Measurements from ENCODE around the gene SMARCA2.

Gene SMARCA2

GRCh38 chr9:2053883-2054845, 39.0 kb downstream of the SMARCA2 start:
- peaks cover 15% of the 10 kb centered on the region for H3K36me3 ChIP-seq (ENCODE audit: control insufficient read depth, insufficient read depth, low read length)
- H3K4me1 ChIP-seq (ENCODE audit: control insufficient read depth, insufficient read depth, low read length) = peaks cover 11% of the 10 kb centered on the region
- H3K27me3 ChIP-seq (ENCODE audit: control insufficient read depth, insufficient read depth, low read length) = peaks cover 2% of the 10 kb centered on the region
- H3K9ac ChIP-seq (ENCODE audit: low read length) = no peak overlapping the region
- H3K4me3 ChIP-seq (ENCODE audit: low read length) = no peak overlapping the region
- H3K27ac ChIP-seq (ENCODE audit: low read depth, low read length) = peak overlapping the region; percentile 67

GRCh38 chr9:2055203-2055658, 40.1 kb downstream of the SMARCA2 start:
- Histone ChIP-seq H3K36me3 (ENCODE audit: control insufficient read depth, insufficient read depth, low read length) (peaks cover 16% of the 10 kb centered on the region), H3K4me3 (ENCODE audit: low read length) (no peak overlapping the region), H3K27ac (ENCODE audit: low read depth, low read length) (peak overlapping the region; percentile 21)

GRCh38 chr9:2059274-2059929, 44.3 kb downstream of the SMARCA2 start:
- Histone ChIP-seq H3K36me3 (ENCODE audit: control insufficient read depth, insufficient read depth, low read length) (peaks cover 27% of the 10 kb centered on the region), H3K4me1 (ENCODE audit: control insufficient read depth, insufficient read depth, low read length) (peaks cover 2% of the 10 kb centered on the region), H3K4me3 (ENCODE audit: low read length) (no peak overlapping the region), H3K9ac (ENCODE audit: low read length) (no peak overlapping the region), H3K27ac (ENCODE audit: low read depth, low read length) (no peak overlapping the region), H3K27me3 (ENCODE audit: control insufficient read depth, insufficient read depth, low read length) (peaks cover 2% of the 10 kb centered on the region)

More at GRCh38 chr9:2055203-2055658, 40.1 kb downstream of the SMARCA2 start:
- H3K27me3 ChIP-seq (ENCODE audit: control insufficient read depth, insufficient read depth, low read length) = peaks cover 2% of the 10 kb centered on the region
- H3K4me1 ChIP-seq (ENCODE audit: control insufficient read depth, insufficient read depth, low read length) = peaks cover 11% of the 10 kb centered on the region
- no peak overlapping the region for H3K9ac ChIP-seq (ENCODE audit: low read length)

DNA sequence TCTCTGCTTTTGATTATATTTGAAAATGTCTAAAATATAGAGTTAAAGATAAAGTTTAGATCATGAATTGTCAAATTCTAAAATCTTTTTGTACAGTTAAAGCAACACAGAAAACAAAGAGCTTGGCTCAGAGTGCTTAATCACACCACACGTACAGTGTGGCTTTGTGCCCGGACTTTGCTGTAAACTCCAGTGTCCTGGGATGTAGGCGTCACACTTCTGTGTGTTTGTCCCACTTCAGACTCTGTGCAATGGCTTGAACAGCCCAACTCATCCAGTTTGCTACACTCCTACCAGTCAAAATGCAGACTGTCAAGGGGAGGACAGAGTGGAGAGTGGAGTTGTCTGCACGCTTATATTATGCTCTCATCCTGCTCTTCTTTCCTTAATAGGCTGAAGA, 45.3 kb downstream of the SMARCA2 start:
- no peak overlapping the region for H3K27ac ChIP-seq (ENCODE audit: low read depth, low read length)
- peaks cover 27% of the 10 kb centered on the region for H3K36me3 ChIP-seq (ENCODE audit: control insufficient read depth, insufficient read depth, low read length)
- no peak overlapping the region for H3K4me3 ChIP-seq (ENCODE audit: low read length)
- H3K9ac ChIP-seq (ENCODE audit: low read length) = no peak overlapping the region
- H3K4me1 ChIP-seq (ENCODE audit: control insufficient read depth, insufficient read depth, low read length) = no peaks in the 10 kb centered on the region
- peaks cover 2% of the 10 kb centered on the region for H3K27me3 ChIP-seq (ENCODE audit: control insufficient read depth, insufficient read depth, low read length)

GRCh38 chr9:2065704-2066103, 50.6 kb downstream of the SMARCA2 start:
- H3K4me1 ChIP-seq (ENCODE audit: control insufficient read depth, insufficient read depth, low read length) = no peaks in the 10 kb centered on the region
- H3K9ac ChIP-seq (ENCODE audit: low read length) = no peak overlapping the region
- no peak overlapping the region for H3K27ac ChIP-seq (ENCODE audit: low read depth, low read length)
- no peak overlapping the region for H3K4me3 ChIP-seq (ENCODE audit: low read length)
- H3K36me3 ChIP-seq (ENCODE audit: control insufficient read depth, insufficient read depth, low read length) = peaks cover 12% of the 10 kb centered on the region
- H3K27me3 ChIP-seq (ENCODE audit: control insufficient read depth, insufficient read depth, low read length) = no peaks in the 10 kb centered on the region

DNA sequence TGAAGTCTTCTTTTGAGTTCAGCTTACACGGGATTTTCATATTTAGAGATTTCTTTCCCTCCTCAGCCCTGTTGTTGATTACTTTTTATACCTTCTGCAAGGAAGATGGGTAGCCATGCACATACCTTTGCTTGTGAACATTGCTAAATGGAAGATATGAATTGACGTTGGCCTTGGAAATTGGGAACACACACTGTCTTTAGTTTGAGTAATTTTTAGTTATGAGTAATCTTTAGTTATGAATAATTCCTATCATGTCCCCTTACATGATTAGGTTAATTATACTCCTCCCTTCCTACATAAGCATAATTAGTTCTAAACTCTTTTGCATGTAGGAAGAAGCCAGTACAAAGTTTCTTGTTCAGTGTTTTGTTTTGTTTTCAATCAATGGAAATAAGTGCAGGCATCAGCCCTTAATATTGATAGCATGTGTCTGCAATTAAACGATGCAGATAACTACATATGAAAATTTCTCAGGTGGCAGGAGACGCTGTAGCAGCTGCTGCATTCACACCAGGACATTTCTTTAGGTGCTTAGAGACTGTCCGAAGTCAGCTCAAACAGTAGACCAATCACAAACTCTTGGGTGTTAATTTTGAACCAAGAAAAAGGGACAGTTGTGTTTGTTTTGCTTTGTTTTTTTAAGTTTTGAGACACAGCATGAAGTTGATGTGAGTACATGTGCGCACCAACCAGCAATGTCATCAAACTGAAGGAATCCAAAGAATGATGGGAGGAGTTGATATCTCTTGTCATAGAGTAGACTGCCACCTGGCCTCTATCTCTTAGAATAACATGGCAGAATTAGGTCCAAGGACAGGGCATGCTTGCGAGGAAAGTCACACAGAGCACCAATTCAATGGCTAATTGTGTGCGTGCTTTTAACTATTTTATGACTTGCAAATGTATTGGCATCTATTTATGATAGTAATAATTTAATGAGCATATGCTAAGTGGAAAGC, 51.4 kb downstream of the SMARCA2 start:
- H3K36me3 ChIP-seq (ENCODE audit: control insufficient read depth, insufficient read depth, low read length) = peaks cover 10% of the 10 kb centered on the region
- H3K9ac ChIP-seq (ENCODE audit: low read length) = no peak overlapping the region
- H3K27ac ChIP-seq (ENCODE audit: low read depth, low read length) = no peak overlapping the region
- H3K4me1 ChIP-seq (ENCODE audit: control insufficient read depth, insufficient read depth, low read length) = no peaks in the 10 kb centered on the region
- no peak overlapping the region for H3K4me3 ChIP-seq (ENCODE audit: low read length)
- H3K27me3 ChIP-seq (ENCODE audit: control insufficient read depth, insufficient read depth, low read length) = no peaks in the 10 kb centered on the region

DNA sequence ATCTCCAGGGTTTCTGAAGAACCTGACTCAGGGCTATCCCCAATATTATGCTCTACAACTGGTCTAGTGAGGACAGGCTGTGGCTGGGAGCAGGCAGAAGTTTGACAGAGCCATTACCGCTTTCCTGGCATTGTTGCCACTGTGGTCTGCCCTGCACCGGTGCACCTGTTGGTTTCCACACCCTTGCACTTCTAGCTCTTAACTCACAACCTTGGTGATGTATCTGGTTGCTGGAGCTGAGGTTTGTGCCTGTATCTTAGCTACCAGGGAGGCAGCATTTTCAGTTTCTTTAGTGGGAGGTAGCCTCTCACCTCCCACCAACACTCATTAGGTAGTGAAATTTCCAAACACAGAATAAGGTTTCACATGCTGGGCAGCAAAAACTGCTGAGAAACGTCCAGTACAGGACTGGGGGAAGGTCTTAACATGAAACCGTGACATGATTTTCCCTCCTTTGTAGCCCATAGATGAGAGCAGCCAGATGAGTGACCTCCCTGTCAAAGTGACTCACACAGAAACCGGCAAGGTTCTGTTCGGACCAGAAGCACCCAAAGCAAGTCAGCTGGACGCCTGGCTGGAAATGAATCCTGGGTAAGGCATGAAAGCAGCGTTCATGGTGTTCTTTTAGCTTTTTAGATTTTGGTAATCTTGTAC, 57.7 kb downstream of the SMARCA2 start:
- no peaks in the 10 kb centered on the region for H3K27me3 ChIP-seq (ENCODE audit: control insufficient read depth, insufficient read depth, low read length)
- peaks cover 24% of the 10 kb centered on the region for H3K36me3 ChIP-seq (ENCODE audit: control insufficient read depth, insufficient read depth, low read length)
- no peak overlapping the region for H3K4me3 ChIP-seq (ENCODE audit: low read length)
- no peaks in the 10 kb centered on the region for H3K4me1 ChIP-seq (ENCODE audit: control insufficient read depth, insufficient read depth, low read length)
- H3K9ac ChIP-seq (ENCODE audit: low read length) = no peak overlapping the region
- H3K27ac ChIP-seq (ENCODE audit: low read depth, low read length) = no peak overlapping the region

- Histone ChIP-seq H3K4me1 (ENCODE audit: control insufficient read depth, insufficient read depth, low read length) (no peaks in the 10 kb centered on the region), H3K9ac (ENCODE audit: low read length) (no peak overlapping the region), H3K27me3 (ENCODE audit: control insufficient read depth, insufficient read depth, low read length) (no peaks in the 10 kb centered on the region), H3K36me3 (ENCODE audit: control insufficient read depth, insufficient read depth, low read length) (peaks cover 9% of the 10 kb centered on the region), H3K27ac (ENCODE audit: low read depth, low read length) (no peak overlapping the region), H3K4me3 (ENCODE audit: low read length) (no peak overlapping the region)
These were observed 67.6 kb downstream of the SMARCA2 start for GRCh38 chr9:2082772-2083171.

GRCh38 chr9:2083479-2083878, 68.3 kb downstream of the SMARCA2 start:
- Histone ChIP-seq H3K9ac (ENCODE audit: low read length) (no peak overlapping the region), H3K36me3 (ENCODE audit: control insufficient read depth, insufficient read depth, low read length) (peaks cover 12% of the 10 kb centered on the region), H3K27ac (ENCODE audit: low read depth, low read length) (no peak overlapping the region), H3K4me3 (ENCODE audit: low read length) (no peak overlapping the region), H3K4me1 (ENCODE audit: control insufficient read depth, insufficient read depth, low read length) (no peaks in the 10 kb centered on the region), H3K27me3 (ENCODE audit: control insufficient read depth, insufficient read depth, low read length) (no peaks in the 10 kb centered on the region)

DNA sequence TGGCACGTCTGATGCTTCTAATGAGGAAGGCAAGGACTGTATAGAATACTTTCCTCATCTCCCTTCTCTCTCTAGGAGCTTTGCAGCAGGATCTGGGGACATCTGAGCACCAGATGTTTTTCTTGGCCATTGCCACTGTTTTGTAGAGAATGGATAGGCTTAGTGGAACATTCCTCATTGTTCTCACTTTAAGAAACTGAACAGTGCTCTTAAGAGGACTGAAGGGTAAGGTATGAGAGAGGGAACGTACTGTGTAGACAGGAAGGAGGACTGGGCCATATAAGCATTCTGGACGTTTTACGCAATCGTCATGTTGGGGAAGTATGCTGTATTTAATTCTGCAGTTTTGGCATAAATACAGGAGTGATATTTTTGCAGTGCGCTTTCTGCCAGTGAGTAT, 70.6 kb downstream of the SMARCA2 start:
- no peaks in the 10 kb centered on the region for H3K4me1 ChIP-seq (ENCODE audit: control insufficient read depth, insufficient read depth, low read length)
- no peak overlapping the region for H3K4me3 ChIP-seq (ENCODE audit: low read length)
- no peak overlapping the region for H3K27ac ChIP-seq (ENCODE audit: low read depth, low read length)
- peaks cover 12% of the 10 kb centered on the region for H3K36me3 ChIP-seq (ENCODE audit: control insufficient read depth, insufficient read depth, low read length)
- H3K9ac ChIP-seq (ENCODE audit: low read length) = no peak overlapping the region
- no peaks in the 10 kb centered on the region for H3K27me3 ChIP-seq (ENCODE audit: control insufficient read depth, insufficient read depth, low read length)

GRCh38 chr9:2086116-2086515, 71.0 kb downstream of the SMARCA2 start:
- H3K27me3 ChIP-seq (ENCODE audit: control insufficient read depth, insufficient read depth, low read length) = no peaks in the 10 kb centered on the region
- H3K9ac ChIP-seq (ENCODE audit: low read length) = no peak overlapping the region
- no peak overlapping the region for H3K4me3 ChIP-seq (ENCODE audit: low read length)
- no peaks in the 10 kb centered on the region for H3K4me1 ChIP-seq (ENCODE audit: control insufficient read depth, insufficient read depth, low read length)
- H3K27ac ChIP-seq (ENCODE audit: low read depth, low read length) = no peak overlapping the region
- H3K36me3 ChIP-seq (ENCODE audit: control insufficient read depth, insufficient read depth, low read length) = peaks cover 10% of the 10 kb centered on the region

Measured in rectal smooth muscle tissue (tissue), 1 donor.